NCI-H2081 (cell line): ENCODE data around the gene C1QL1.

Experiments used
- DNase-seq, 2 experiments: peaks; one replicate each; lab custom pipeline; 2025; lab: John Stamatoyannopoulos, UW

C1QL1 gene

DNA sequence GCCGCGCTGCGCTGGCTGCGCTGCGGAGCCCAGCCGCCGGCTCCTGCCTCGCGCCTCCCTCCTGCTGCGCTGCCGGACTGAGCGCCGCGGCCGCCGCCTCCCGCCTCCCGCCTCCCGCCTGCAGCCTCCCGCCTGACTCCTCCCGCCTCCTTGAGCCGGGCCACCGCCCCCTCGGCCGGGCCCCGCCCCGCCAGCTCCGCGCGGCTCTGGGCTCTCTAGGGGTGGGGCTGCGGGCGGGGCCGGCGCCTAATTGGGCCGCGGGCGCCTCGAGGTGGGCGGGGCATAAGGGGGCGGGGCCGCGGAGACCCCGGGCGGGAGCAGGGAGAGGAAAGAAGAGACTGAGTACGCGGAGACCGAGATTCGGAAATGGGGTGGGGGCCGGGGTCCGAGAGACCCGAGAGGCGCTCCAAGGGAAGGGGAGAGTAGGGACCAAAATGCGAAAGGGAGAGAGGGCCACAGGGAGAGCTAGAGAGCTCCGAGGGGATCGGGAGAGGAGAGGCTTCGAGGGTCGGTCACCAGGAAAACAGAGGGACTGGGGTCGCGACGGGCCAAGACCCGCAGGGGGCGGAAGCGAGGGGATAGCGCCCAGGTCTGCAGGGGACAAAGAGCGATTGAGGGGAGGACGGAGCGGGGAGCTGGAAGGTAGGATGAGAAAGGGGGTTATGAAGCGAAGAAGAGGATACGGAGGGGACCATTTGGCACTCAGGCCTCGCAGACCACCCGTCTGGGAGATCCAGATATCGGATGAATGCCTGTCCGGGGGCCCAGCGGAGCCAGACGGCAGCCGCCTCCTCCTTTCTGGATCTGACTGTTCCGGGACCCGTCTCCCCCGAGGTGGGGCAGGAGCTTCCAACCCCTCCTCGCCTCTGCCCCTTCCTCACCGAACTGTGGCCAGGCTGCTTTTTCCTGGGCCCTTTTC lies at the start of gene C1QL1:
Gene C1QL1 (minus strand): TSS at position 79 of the 919 bp plus-strand sequence. CDS start 255 bp downstream, outside the sequence.
- peak; percentile 87 to 91 for DNase-seq

DNA sequence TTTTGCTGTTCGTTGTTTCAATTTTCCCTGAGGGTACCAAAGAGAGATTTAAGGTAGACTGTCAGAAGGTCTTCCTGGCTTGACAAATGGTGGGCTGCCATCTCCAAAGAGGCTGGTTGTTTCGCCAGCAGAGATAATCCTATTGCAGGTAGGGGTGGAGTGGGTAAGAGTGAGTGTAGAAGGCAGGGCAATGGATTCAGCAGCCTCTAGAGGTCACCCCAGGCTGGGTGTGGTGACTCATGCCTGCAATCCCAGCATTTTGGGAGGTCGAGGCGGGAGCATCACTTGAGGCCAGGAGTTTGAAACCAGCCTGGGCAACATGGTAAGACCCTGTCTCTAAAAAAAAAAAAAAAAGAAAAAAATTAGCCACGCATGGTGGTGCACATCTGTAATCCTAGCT lies 48.7 kb upstream of the C1QL1 start:
- no peak for DNase-seq

GRCh38 chr17:45016237-45016636 lies 48.1 kb upstream of the C1QL1 start:
- no peak for DNase-seq

DNA sequence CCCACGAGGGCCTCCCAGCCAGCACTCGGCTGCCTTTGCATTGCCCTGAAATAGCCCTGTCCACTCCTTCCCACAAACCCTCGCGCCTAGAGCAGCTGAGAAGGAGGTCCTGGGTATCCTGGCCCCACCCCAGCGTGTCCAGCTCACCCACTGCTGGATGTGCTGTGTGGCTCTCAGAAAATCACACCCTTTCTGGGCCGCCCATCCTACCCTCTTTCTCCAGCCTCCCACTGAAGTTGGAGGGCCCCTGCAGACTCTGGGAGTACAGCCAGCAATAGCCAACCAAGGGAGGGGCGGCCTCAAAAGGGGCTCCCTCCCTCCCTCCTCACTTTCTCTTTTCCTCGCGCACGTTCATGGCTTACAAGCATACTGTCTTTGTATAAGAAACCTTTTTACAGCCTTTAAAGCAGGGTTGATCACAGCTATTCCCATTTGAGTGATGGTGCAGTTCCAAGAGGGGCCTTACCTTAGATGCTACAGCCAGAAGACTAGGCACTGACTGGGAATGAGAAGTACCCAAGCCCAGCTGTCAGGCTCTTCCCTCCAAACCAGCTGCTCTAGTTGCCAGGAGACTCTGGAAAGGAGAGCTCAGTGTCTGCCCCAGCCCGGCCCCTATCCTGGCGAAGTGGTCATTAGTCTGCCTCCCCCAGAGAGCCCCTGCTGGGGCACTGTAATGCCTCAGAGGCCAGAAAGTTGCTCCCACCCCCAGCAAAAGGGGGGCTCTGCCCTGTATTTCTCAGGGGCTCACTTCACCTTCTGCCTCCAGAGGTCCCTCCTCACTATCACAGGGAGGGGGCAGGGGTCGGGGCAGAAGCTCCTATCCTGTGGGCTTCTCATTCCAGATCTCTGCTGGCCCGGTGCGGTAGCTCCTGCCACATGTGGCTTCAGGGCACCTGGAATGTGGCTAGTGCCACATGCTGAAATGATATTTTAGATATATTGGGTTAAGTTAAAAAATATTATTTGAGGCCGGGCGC lies 45.2 kb upstream of the C1QL1 start:
- peak; percentile 68 to 82 for DNase-seq

DNA sequence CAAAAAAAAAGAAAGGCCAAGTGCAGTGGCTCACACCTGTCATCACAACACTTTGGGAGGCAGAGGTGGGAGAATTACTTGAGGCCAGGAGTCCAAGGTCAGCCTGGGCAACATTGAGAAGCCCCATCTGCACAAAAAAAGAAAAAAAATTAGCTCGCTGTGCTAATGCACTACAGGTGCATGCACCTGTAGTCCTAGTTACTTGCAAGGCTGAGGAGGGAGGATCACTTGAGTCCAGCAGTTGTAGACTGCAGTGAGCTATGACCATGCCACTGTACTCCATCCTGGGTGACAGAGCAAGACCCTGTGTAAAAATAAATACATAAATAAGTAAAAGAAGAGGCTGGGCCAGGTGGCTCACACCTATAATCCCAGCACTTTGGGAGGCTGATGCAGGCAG lies 43.7 kb upstream of the C1QL1 start:
- no peak for DNase-seq

DNA sequence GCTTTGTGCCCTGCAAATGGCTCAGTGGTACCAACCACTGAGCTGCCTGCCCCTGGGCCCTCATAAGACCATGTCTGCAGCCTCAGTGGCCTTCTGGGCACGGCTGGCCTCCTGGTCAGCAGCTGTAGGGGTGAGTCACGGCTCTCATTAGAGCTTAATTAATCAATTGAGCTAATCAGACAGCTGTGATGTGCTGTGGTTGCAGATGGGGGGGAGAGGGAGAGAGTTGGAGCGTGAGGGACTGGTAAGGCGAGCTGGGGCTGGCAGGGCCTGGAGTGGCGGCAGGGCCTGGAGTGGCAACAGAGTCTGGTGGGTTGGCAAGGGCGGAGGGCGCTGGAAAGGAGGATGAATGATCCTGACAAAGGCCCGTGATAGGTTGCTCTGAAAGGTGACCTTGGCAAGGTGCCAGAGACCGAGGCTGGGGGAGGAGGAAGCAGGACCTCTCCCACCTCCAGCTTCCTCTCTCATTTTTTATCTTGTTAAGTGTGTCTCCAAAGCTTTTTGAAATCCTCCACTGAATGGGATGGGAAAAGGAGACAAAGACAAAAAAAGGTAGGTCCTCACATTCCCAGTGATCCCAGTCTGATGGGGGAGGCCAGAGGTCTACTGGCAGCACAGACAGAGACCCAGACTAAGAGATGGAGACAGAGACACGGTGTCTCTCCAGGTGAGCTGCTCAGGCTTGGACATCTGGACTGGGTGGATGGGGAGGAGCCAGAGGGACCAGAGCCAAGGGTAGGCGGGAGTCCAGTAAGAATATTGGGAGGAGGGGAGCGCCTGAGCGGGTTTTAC lies 41.8 kb upstream of the C1QL1 start:
- no peak for DNase-seq

DNA sequence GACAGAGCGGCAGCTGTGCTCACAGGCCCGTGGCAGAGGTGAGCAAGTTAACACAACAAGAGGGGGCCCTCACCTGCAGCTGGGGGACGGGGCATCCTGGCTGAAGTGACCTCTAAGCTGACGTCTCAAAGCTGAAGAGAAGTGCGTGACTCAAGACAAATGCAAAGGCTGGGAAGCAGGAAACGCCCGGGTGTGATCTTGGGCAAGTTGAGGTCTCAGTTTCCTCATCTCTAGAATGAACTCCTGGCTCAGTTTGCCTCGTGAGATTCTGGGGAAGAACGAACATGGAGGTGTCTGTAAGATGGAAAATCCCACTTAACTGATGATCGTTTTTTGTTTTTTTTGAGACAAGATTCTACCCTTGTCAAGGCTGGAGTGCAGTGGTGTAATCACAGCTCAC lies 40.1 kb upstream of the C1QL1 start:
- no peak for DNase-seq

DNA sequence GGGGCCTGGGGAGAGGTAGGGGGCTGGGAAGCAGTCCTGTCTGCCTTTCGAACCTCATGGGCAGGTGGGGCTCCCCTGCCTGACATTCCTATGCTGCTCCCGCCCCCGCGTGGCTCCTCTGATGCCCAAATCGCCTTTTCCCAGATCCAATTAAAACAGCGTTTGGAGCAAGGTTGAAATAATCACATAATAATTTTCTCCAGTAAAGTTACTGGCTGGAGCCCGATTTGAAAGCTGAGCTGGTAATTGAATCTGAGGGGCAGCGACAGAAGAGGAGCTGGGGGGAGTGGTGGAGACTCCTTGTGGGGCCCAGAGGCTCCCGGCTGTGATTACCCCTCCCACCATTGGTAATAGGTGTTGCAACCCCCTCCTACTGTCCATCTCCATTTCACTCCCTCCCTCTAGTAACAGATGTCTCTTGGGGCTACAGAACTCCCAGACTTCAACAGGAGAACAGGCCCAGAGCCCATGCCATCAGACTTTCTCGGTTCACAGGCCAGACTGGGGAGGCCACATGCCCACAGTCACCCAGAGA lies 38.9 kb upstream of the C1QL1 start:
- no peak for DNase-seq

DNA sequence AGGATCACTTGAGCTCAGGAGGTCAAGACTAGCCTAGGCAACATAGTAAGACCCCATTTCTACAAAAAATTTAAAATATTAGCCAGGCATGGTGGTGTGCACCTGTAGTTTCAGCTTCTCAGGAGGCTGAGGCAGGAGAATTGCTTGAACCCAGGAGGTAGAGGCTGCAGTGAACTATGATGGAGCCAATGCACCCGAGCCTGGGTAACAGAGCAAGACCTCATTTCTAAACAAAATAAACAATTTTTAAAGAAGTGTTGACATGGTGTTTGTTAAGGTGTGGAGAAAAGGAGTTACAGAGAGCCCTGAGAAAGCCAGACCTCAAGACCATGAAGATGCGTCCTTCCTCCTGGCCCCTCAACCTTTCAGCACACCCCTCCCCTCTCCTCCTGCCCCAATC lies 37.6 kb upstream of the C1QL1 start:
- no peak for DNase-seq

GRCh38 chr17:45004388-45004787 lies 36.3 kb upstream of the C1QL1 start:
- DNase-seq = no peak

- DNase-seq = no peak
Observed at GRCh38 chr17:45003877-45004276, 35.8 kb upstream of the C1QL1 start.

DNA sequence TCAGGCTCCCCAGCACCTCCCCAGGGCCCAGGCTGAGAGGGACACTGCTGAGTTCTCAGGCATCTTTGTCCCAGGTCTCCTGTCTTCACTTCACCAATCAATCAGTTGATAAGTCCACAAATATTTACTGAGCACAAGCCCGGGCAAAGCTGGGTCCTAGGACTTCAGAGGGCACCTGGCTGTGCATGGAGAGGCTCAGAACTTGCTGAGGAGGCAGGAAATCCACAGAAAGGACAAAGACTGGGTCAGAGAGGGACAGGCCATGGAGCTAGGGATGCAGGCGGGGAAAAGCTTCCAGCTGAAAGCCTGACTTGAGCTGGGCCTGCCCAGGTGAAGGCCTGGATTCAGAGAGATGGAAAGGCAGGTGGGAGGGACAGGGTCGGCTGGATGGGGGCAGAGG lies 33.2 kb upstream of the C1QL1 start:
- DNase-seq = no peak

- DNase-seq = no peak
Observed at GRCh38 chr17:44999433-44999832, 31.3 kb upstream of the C1QL1 start.

DNA sequence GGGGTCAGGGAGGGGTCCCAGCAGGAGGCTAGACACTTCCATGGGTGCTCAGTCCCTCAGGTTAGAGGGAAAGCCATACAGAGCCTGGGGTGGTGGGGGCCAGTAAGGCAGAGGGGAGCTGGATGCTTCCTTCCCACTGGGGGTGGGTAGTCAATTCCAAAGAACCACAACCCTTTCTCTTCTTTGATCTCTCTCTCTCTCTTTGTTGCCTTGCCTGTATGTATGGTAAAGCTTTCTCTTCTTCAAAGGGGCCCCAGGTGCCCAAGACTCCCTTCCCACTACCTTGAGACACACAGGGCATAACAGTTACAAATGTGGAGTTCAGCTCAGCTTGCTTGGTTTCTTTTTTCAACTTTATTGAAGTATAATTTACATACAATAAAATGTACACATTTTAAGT lies 30.5 kb upstream of the C1QL1 start:
- DNase-seq = no peak

GRCh38 chr17:44997733-44998520 lies 29.8 kb upstream of the C1QL1 start:
- DNase-seq = no peak

DNA sequence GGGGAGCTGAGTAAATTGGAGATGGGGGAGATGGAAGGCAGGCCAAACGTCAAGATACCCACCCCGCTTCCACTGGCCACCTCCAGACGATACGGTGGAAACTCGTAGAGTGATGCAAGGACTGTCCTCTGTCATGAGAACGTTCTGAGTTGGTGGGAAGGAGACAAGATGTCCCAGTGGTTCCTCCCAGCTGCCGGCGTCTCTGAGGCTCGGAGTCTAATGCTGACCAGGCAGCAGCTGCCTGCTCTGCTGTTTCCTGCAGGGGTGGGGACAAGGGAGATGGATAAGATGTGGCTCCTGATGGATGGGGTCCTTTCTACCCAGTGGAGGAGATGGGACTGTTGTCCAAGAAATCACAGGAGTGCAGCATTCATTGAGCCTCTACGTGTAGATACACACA lies 28.2 kb upstream of the C1QL1 start:
- DNase-seq = no peak

DNA sequence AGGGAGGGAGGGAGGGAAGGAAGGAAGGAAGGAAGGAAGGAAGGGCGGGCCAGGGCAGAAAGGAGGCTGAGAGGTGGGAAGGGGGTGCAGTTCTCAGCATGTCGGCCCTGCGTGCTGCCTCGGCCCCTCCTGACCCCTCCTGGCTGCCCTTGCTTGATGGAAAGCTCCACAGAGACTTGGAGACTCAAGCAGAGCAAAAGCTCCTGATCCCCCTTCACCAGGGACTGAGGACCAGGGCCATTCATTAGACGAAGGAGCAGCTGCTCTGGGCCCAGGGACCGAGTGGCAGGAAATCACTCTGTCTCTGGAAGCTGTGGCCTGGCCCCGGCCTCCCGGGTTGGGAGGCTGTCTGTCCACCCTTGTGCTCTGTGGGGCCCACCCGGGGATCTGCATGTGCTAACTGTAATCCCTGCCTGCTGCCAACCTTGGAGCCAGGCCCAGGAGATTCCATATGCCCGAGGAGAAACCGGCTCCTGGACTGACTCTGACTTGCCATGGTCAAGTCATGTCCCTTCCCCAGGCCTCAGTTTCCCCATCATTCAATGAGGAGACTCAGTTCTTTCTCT lies 27.4 kb upstream of the C1QL1 start:
- no peak for DNase-seq

DNA sequence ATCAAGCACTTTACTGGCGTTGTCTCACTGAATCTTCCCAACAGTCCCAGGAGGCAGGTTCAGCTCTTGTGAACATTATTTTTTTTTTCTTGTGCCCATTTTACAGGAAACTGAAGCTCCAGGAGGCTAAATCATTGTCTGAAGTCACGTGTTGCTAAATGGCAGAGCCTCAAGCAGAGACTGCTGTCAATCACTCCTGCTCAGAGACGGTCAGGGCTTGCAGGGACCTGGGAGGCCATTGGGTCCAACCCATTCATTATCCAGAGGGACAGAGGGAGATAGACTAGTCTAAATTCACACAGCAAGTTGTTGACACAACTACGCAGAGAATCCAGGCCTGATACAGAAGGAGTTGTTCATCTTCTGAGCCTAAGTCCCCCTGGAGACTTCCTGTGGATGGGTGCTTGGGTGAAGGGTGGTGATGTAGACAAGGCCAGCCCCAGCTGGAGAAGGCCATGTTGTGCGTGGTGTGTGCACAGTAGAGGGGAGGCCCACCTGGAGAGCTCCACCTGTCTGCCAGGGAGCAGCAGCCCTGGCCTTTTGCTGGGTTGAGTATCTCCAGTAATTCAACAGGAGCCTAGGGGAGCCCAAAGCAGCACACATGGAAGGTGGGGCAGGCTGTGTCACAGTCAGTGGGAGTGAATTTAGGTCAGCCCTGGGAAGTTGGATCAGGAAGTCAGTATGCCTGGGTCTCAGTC lies 24.3 kb upstream of the C1QL1 start:
- DNase-seq = peak in 1 of 2 experiments; percentile 58

DNA sequence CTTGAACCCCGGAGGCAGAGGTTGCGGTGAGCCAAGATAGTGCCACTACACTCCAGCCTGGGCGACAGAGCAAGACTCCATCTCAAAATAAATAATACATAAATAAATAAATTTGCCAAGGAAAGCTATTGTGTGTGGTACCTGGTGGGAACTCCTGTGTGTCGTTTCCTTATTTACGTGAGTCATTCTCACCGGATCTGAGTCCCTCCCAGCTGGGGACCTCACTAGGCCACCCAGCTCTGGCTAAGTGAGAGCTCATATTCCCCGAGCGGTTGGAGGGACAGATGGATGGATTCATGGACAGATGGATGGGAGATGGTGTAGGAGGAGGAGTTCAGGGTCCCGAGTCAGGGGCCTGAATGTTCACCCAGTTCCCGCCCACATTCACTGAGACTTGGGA lies 22.9 kb upstream of the C1QL1 start:
- DNase-seq = peak in 1 of 2 experiments; percentile 21
